ENCODE data around the gene CDCA4. TPM values are rescaled to one million over a fixed set of nuclear protein-coding genes. Genes with fewer than 3 reads are reported as not detected.

The CDCA4 gene
- polyA plus RNA-seq, 1 experiment: 6.8 TPM

DNA sequence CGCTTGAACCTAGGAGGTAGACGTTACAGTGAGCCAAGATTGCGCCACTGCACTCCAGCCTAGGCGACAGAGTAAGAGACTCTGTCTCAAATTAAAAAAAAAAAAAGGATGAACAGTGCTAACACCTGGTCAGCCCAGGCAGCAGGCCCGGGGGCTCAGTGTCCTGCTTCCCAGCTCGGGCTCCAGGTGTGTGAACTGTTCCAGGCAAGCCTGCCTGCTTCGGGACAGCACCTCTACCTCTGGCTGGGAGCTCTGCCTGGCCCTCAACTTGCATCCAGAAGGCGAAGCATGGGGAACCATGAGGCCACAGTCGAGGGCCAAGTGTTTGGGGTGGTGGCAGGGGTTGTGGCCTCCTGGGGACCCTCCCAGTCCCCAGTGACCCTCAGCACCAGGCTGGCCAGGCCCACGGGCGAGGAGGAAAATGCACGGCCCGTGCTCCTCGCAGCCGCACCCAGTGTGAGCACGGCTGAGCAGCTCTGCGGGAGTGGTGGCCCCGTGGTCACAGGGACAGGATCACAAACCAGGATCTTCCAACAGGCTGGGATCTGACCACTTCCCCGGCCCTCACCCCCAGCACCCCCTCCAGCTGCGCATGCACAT is 15.5 kb downstream of the CDCA4 start:
- TF ChIP-seq, protein P1, sequence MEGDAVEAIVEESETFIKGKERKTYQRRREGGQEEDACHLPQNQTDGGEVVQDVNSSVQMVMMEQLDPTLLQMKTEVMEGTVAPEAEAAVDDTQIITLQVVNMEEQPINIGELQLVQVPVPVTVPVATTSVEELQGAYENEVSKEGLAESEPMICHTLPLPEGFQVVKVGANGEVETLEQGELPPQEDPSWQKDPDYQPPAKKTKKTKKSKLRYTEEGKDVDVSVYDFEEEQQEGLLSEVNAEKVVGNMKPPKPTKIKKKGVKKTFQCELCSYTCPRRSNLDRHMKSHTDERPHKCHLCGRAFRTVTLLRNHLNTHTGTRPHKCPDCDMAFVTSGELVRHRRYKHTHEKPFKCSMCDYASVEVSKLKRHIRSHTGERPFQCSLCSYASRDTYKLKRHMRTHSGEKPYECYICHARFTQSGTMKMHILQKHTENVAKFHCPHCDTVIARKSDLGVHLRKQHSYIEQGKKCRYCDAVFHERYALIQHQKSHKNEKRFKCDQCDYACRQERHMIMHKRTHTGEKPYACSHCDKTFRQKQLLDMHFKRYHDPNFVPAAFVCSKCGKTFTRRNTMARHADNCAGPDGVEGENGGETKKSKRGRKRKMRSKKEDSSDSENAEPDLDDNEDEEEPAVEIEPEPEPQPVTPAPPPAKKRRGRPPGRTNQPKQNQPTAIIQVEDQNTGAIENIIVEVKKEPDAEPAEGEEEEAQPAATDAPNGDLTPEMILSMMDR (IDR thresholded peaks at IDR 0.05; ENCODE audit: low read depth, low read length): no peak
- Histone ChIP-seq H3K9me3 (ENCODE audit: control insufficient read depth, insufficient read depth, low read length) (no peaks in the 10 kb centered on the region; the same call in 1 of the 2 replicates), H3K4me3 (ENCODE audit: low read depth, low read length) (no peak overlapping the region), H3K27me3 (ENCODE audit: control insufficient read depth, insufficient read depth, low read length) (no peaks in the 10 kb centered on the region), H3K27ac (ENCODE audit: low read depth, low read length) (no peak overlapping the region)
- ChIA-PET POLR2A (no interaction called here), CTCF (no interaction called here)
- DNase-seq (ENCODE audit: low read depth, low spot score): no peak

DNA sequence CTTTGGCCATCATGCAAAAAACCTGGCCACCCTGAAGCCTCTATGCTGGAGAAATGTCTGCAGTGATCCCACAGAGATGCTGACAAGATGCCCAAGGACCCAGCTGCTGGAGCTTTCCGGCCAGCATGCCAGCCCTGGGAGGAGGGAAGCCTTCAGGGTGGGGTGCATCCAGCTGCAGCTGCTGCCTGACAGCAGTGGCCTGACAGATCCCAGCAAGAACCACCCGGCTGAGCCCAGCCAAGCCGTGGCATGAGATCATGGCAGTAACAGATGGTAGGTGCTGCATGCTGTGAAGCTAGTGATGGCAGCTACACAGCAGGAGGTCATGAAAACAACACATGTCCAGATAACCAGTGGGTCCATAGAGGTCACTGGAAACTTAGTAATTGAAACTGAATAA is 21.5 kb downstream of the CDCA4 start:
- Histone ChIP-seq H3K9me3 (ENCODE audit: control insufficient read depth, insufficient read depth, low read length) (peaks cover 8% of the 10 kb centered on the region), H3K27me3 (ENCODE audit: control insufficient read depth, insufficient read depth, low read length) (no peaks in the 10 kb centered on the region), H3K27ac (ENCODE audit: low read depth, low read length) (no peak overlapping the region), H3K4me3 (ENCODE audit: low read depth, low read length) (no peak overlapping the region)
- TF ChIP-seq, protein P1 (IDR thresholded peaks at IDR 0.05; ENCODE audit: low read depth, low read length): no peak
- ChIA-PET CTCF (no interaction called here), POLR2A (interaction anchor here (0.7 kb wide), 1 partner anchor 28 kb away, joined by 3 read pairs; no protein-coding TSS in a partner anchor)
- no peak for DNase-seq (ENCODE audit: low read depth, low spot score)

DNA sequence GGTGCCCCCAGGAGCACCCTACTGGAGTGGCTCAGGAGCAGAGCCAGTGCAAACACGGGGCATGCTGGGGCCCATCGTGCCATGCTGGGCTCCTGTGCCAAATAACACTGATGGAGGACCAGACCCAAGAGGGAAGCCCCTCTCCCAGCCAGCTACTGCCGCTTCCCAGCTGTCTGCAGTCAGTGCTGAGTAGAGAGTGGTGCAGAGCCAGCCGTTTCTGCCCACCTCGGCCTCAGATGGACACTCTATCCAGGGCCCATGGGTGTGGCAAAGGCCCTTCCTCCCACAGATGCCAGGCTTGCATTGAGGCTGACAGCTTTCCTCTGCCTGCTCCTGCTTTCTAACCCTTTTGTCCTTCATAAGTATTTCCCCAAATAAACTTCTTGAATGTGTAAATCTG is 22.1 kb downstream of the CDCA4 start:
- ChIA-PET CTCF (no interaction called here), POLR2A (no interaction called here)
- TF ChIP-seq, protein P1 (IDR thresholded peaks at IDR 0.05; ENCODE audit: low read depth, low read length): no peak
- no peak for DNase-seq (ENCODE audit: low read depth, low spot score)
- H3K27ac ChIP-seq (ENCODE audit: low read depth, low read length): no peak overlapping the region
- H3K4me3 ChIP-seq (ENCODE audit: low read depth, low read length): no peak overlapping the region
- no peaks in the 10 kb centered on the region for H3K27me3 ChIP-seq (ENCODE audit: control insufficient read depth, insufficient read depth, low read length)
- H3K9me3 ChIP-seq (ENCODE audit: control insufficient read depth, insufficient read depth, low read length): peaks cover 8% of the 10 kb centered on the region

DNA sequence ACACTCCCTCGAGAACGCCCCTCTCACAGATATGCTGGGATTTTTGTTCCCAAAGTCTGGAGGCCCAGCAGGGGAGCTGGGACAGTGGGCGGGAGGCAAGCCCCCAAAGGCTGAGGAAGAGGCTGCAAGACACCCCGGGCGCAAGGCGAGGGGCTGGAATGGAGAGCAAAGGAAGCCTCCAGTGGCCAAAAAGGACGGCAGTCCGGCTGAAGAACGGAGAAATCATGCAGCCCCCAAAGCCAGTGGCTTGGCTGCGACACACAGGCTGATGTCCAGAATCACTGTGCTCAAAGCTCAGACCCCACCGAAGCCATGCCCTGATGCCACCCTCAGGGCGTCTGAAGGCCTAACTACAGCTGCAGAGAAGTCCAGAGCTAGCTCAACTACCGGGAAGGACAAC is 24.4 kb downstream of the CDCA4 start:
- H3K27me3 ChIP-seq (ENCODE audit: control insufficient read depth, insufficient read depth, low read length): no peaks in the 10 kb centered on the region
- TF ChIP-seq, protein P1 (IDR thresholded peaks at IDR 0.05; ENCODE audit: low read depth, low read length): no peak
- CTCF ChIA-PET: no interaction called here
- DNase-seq (ENCODE audit: low read depth, low spot score): no peak
- no peak overlapping the region for H3K4me3 ChIP-seq (ENCODE audit: low read depth, low read length)
- H3K27ac ChIP-seq (ENCODE audit: low read depth, low read length): no peak overlapping the region
- POLR2A ChIA-PET: interaction anchor here (0.8 to 1.3 kb wide), 2 partner anchors 11 to 25 kb away, joined by 3 read pairs; partner anchors contain the start of genes CDCA4 and CLBA1
- peaks cover 13% of the 10 kb centered on the region for H3K9me3 ChIP-seq (ENCODE audit: control insufficient read depth, insufficient read depth, low read length)

DNA sequence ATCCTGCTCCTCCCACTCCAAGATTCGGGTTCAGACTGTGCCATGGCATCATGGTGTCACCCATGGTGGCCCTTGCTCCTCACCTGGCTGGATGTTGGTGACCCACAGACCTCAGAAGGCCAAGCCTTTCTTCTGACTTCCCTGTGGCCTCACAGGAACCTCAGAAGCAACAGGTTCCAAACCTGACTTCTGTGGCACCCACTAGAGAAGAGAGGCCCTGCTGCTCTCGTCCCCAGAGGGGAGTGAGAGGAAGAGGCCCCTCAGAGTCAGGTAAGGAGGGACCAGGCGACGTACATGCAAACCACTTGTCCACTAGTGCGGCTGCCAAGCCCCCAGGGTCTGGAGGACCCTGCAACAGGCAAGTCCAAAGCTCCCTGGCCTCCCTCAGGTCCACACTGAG is 24.9 kb downstream of the CDCA4 start:
- H3K27ac ChIP-seq (ENCODE audit: low read depth, low read length): no peak overlapping the region
- peaks cover 13% of the 10 kb centered on the region for H3K9me3 ChIP-seq (ENCODE audit: control insufficient read depth, insufficient read depth, low read length)
- TF ChIP-seq, protein P1 (IDR thresholded peaks at IDR 0.05; ENCODE audit: low read depth, low read length): no peak
- no peak overlapping the region for H3K4me3 ChIP-seq (ENCODE audit: low read depth, low read length)
- DNase-seq (ENCODE audit: low read depth, low spot score): no peak
- CTCF ChIA-PET: no interaction called here
- POLR2A ChIA-PET: interaction anchor here (0.8 to 1.3 kb wide), 2 partner anchors 10 to 25 kb away, joined by 3 read pairs; partner anchors contain the start of genes CDCA4 and CLBA1
- no peaks in the 10 kb centered on the region for H3K27me3 ChIP-seq (ENCODE audit: control insufficient read depth, insufficient read depth, low read length)
